Glomerular visceral epithelial cell (primary cell): Measurements from ENCODE around the gene MBD3L5.
"Not testable (repeated sequence)": the region's sequence is repeated elsewhere in the genome, so short reads cannot be mapped to it uniquely, and the experiment has no call there.

Source experiments
- DNase-seq: peaks from one replicate; pipeline ENCODE4 v3.0.0-alpha.2; 2016; ENCODE audit errors: extremely low spot score

Gene MBD3L5

DNA sequence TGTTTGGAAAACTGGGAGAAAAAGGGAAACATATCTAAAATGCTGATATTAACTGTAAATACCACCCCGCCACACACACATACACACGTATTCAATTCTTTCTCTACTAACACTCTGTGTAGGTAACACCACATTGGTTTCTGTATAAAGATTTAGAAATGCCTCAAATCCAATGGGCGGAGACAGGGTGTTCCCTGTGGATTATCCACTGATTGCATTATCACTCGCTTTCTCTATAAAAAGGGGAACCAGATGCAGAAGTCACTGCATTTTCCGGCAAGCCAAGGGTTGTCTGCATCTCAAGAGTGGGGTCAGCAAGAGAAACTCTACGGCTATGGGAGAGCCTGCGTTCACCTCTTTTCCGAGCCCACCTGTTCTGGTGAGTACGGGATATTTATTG is at the start of gene MBD3L5:
MBD3L5 (plus strand) TSS at position 301 of the 400 bp plus-strand sequence; CDS start at position 335, 34 bp downstream.
- not testable (repeated sequence) for DNase-seq

DNA sequence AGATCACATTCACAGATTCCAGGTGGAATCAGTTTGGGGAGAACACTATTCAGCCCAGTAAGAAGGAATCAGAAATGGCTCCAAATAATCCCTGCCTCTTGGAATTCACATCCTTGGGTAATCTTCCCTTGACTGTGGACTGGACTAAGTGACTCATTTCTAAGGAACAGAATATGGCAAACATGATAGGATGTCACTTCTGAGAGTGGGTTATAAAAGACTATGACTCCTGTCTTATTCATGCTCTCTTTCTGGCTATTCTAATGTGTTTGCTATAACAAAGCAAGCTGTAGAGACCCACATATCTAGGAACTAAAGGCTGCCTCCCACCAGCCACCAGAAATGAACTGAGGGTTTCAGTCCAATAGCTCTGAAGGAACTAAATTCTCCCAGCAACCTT is 46.9 kb upstream of the MBD3L5 start:
- no peak for DNase-seq

DNA sequence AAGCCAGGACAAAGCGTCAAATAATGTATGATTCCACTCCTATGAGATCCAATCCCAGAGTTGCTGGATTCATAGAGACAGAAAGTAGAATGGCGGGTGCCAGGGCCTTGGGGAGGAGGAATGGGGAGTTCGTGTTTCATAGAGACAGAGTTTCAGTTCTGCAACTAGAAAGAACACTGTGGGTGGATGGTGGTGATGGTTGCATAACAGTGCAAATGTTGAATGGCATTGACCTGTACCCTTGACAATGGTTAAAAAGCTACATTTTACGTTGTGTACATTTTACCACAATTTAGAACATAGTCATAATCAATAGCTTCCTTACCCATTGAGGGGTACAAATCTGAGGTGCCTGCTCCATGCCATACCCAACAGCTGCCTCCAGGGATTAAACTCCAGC is 42.5 kb upstream of the MBD3L5 start:
- no peak for DNase-seq

DNA sequence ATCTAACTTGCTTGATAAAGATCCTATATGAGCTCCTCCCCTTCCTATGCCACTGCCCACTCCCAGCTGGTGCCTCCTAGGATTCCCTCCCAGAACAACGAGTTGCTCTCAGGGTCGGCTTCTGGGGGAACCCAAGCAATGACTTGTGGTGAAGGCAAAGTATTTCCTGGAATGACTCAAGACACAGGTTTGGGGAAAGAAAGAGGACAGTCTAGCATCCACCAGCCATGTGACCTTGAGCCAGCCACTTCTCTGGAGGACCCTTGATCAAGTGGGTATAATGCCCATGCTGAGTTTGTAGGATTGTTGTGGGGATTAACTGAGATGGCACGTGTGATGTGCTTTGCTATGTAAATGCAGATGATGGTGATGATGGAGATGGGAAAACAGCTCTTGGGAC is 42.1 kb upstream of the MBD3L5 start:
- no peak for DNase-seq

DNA sequence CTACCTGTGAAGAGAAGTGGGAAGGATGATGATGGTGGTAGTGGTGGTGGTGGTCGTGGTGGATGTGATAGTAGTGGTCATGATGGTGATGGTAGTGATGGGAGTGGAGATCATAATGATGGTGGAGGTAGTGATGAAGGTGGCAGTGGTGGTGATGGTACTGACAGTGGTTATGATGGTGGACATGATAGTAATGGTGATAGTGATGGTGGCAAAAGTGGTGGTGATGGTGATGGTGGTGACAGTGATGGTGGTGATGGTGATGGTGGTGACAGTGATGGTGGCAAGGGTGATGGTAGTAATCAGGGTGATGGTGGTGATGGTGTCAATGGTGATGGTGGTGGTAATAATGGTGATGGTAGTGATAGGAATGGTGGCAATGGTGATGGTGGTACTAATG is 35.3 kb upstream of the MBD3L5 start:
- DNase-seq, result no peak

DNA sequence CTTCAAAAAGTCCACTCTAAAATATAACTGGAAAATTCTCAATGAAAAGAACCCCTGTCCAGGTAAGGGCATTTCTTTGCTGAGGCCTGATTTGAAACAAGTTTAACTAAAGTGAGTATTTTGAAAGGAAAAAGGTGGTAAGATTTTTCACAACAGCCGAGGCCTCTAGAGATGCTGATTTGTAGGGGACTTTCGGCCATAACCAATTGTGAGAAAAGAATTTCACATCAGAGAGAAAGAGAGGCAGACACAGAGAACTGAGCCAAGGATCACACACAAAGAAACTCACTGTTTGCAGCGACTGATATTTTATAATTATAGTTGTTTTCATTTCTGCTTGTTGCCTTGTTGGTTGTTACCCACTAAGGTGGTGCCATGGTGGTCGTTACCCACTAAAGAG is 33.6 kb upstream of the MBD3L5 start:
- DNase-seq, result no peak

DNA sequence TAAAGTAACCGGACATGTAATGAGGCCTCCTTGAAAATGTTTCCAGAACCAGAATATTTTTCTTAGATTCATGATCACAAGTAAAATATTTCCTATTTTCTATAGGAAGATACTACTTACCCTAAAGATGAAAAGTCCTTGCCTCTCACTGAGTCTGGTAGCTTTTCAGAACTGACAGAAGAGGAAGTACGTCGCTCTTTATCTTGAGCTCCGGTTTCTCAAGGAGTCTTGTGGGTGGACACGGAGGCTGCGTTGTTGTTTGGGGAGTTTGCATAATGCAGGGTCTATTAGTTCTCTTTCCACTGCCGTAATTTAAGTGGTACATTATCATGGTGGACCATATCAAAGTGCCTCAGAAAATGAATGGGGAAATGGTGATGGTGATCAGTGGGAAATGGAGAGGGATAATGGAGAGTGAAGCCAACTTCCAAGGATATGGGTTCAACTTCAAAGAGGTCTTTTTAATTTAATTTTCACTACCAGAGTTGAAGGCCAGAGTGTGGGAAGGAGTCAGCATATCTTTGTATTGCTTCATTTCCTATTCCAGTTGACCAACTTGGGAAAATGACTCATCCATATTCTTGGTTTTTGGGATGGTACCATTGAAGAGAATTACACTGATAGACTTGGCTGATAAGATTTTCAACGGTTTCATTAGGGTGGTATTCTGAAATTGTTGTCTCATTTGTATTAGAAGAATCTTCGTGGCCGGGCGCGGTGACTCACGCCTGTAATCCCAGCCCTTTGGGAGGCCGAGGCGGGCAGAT is 32.5 kb upstream of the MBD3L5 start:
- DNase-seq, result no peak

DNA sequence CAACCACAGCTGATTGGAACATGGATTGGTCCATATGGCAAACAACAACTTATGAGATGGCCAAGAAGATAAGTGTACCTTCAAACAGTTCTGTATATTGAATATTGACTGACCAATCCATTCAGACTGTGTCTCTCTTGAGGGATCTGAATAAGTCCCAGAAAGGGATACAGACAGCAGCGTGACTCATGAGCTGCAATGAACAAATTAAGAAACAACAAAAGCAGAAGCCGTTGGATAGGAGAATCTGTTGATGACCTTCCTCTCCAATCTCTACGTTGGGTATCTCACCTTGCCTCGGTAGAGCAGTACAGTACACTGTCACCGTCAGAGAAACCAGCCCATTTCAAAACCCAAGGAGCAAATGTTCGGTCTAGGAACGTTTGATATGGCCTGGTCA is 30.4 kb upstream of the MBD3L5 start:
- DNase-seq, result no peak

DNA sequence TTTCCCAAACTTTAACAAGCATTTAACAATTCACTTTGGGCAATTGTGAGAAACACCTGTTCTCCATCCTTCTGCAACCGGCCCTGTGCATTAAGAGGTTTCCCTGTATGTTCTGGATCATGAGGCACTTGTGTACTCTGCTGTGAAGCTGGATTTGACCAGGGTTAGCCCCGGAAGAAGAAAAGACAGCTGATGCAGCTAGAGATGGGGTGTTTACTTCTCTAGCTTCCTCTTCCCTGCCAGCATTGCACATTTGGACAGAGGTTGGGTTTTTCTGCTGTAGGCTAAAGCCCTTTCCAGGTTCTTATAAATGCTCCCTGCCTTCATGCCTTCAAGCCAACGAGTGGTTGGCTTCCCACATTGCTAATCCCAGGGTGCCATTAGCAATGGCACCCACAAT is 30.0 kb upstream of the MBD3L5 start:
- DNase-seq, result no peak

DNA sequence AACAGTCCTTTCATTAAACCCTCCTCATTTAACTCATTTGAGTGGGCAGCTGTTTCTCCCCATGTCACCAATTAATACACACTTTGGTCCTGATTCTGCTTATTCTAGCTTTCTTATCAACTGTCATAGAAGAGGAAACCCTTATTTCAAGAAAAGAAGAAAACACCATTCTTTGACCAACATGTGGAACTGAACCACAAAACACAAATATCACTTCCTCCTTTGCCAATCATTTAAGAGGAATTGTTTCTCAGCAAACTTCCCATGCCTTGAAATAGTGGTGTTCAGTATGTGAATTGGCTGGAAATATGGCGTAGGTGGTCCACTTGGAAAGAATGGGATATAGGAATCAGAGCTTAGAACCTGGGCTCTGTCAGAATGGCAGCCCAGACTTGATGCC is 29.6 kb upstream of the MBD3L5 start:
- no peak for DNase-seq

DNA sequence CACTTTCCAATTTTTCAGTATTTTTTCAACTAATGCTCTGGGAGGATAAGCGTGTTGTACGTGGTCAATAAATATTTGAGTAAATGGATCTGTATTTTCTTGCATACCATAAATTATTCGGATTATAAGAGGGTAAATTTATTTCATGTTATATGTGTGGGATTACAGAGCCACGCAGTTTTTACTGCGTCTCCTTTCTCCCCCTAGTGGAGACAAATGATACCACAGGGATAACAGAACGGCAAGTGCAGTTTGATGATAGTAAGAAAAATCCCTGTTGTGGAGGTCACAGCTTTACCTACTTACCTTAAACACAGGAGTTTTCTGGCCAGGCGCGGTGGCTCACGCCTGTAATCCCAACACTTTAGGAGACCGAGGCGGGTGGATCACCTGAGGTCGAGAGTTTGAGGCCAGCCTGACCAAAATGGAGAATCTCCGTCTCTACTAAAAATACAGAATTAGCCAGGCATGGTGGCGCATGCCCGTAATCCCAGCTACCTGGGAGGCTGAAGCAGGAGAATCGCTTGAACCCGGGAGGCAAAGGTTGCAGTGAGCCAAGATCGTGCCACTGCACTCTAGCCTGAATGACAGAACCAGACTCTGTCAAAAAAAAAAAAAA is 26.0 kb upstream of the MBD3L5 start:
- DNase-seq, result peak; percentile 58

DNA sequence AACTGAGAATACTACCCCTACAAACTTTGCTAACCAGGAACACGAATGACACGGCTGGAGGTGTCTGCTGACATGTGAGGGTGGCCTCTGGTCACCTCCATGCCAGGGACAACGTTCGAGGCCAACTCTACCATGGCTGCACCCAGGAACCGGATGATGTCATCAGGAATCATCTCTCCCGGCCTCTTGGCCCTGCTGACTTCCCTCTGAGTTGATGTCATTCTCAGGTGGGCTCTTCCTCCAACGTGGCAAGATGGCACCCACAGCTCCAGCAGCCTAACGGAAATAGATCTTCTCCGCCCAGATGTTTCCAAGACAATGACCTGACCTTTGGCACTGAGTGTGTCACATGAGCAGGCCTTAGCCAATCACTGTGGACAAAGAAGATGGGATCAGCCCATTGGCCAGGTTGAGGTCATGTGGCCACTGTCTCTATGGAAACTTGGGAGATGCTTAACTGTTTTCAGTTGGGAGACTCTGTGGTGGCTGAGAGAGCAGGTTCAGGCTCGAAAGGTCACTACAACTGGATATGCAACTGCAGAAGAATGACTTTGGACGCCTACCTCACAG is 24.2 kb upstream of the MBD3L5 start:
- DNase-seq, result no peak

DNA sequence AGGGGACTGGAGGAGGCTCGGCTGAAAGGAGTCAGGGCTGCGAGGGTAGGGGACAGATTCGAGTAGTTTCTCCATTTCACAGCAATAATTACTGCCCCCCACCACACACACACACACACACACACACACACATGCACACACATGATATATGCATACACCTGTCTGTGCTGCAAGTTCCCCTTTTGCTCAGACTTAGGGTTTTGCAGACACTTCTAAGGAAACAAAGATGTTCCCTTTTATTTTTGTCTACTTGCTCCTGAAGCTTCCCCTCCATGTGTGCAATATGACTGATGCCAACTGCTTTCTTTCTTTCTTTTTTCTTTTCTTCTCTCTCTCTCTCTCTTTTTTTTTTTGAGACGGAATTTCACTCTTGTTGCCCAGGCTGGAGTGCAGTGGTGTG is 22.5 kb upstream of the MBD3L5 start:
- DNase-seq, result no peak

DNA sequence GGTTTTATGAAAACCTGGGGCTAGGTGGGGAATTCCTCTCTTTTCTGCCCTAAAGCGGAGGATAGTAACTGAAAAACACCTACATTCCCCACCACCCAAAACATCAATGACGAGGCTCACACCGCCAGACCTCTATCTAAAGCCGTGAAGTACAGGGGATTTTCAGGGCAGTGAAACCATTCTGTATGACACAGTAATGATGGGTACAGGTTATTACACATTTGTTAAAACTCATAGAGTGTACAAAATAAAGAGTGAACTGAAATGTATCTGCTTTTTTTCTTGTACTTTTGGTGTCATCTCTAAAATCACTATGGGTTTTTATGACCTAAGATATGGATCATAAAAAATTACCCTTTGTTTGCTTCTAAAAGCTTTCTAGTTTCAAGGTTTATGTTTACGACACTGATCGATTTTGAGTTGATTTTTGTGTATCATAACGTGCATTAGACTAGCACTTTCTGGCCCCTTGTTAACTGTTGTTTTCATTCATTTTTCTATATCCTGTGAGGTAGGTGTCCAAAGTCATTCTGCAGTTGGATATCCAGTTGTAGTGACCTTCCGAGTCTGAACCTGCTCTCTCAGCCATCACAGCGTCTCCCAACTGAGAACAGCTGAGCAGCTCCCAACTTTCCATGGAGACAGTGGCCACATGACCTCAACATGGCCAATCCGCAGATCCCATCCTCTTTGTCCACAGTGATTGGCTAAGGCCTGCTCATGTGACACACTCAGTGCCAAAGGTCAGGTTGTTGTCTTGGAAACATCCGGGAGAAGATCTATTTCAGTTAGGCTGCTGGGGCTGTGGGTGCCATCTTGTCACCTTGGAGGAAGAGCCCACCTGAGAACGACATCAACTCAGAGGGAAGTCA is 19.4 kb upstream of the MBD3L5 start:
- no peak for DNase-seq

DNA sequence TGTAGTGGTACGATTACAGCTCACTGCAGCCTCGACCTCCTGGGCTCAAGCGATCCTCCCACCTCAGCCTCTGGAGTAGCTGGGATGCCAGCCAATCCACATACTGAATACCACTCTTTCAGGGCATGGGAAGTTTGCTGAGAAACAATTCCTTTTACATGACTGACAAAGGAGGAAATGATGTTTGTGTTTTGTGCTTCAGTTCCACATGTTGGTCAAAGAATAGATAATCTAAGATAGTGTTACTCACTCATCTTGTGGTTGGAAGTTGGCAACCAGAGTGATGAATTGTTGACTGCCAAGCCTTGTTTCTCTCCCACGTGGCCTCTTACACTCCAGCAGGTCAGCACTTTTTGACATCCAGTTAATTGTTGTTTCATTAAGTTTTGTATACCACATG is 16.7 kb upstream of the MBD3L5 start:
- peak; percentile 66 for DNase-seq

DNA sequence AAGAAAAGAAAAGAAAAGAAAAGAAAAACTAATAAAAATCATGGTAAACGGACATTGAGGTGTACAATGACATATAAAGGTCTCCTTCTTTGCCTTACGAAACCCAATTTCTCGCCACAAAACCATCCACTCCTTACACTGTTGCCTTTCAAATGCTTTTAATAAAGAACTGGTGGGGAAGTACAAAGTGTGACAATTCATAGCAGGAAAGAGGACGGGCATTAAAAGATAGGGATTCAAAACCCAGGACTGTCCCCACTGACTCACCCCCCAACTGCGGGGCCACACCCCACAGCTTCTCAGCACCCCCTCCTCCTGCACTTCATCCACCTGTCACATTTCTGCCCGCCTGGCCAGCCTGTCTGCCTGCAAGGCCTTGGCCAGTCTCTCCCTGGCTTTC is 11.6 kb upstream of the MBD3L5 start:
- no peak for DNase-seq

DNA sequence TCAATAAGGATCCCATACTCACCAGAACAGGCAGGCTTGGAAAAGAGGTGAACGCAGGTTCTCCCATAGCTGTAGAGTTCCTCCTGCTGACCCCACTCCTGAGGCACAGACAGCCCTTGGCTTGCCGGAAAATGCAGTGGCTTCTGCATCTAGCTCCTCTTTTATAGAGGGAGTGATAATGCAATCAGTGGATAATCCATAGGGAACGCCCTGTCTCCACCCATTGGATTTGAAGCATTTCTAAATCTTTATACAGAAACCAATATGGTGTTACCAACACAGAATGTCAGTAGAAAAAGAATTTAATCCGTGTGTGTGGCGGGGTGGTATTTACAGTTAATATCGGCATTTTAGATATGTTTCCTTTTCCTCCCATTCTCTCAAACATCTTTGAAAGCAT is 9.0 kb upstream of the MBD3L5 start, which contains the start of gene MBD3L2B:
MBD3L2B (minus strand) TSS at position 101 of the 400 bp plus-strand sequence; CDS start at position 67, 34 bp downstream.
- DNase-seq, result not testable (repeated sequence)

DNA sequence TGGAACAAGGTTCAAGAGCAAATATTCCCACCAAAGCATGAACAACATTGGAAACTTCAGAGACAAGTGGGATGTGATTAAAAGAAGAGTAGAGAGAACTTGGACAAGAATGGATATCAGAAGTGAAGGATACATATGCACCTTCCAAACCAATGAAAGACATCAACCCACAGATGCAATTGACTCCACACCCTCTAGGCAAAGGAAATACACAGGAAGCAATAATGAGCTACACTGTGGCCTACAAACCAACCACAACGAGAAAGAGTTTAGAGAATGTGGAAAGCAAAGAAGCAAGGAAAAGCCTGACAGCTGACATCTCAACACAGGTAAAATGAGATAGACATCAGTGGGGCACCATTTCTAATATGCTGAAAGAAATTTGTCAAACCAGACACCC is 1.6 kb upstream of the MBD3L5 start:
- not testable (repeated sequence) for DNase-seq

DNA sequence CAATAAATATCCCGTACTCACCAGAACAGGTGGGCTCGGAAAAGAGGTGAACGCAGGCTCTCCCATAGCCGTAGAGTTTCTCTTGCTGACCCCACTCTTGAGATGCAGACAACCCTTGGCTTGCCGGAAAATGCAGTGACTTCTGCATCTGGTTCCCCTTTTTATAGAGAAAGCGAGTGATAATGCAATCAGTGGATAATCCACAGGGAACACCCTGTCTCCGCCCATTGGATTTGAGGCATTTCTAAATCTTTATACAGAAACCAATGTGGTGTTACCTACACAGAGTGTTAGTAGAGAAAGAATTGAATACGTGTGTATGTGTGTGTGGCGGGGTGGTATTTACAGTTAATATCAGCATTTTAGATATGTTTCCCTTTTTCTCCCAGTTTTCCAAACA is 9.7 kb downstream of the MBD3L5 start, which contains the start of gene MBD3L4:
MBD3L4 (minus strand) TSS at position 101 of the 400 bp plus-strand sequence; CDS start at position 66, 35 bp downstream.
- not testable (repeated sequence) for DNase-seq

DNA sequence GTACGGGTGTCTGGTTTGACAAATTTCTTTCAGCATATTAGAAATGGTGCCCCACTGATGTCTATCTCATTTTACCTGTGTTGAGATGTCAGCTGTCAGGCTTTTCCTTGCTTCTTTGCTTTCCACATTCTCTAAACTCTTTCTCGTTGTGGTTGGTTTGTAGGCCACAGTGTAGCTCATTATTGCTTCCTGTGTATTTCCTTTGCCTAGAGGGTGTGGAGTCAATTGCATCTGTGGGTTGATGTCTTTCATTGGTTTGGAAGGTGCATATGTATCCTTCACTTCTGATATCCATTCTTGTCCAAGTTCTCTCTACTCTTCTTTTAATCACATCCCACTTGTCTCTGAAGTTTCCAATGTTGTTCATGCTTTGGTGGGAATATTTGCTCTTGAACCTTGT is 11.2 kb downstream of the MBD3L5 start:
- DNase-seq, result not testable (repeated sequence)

DNA sequence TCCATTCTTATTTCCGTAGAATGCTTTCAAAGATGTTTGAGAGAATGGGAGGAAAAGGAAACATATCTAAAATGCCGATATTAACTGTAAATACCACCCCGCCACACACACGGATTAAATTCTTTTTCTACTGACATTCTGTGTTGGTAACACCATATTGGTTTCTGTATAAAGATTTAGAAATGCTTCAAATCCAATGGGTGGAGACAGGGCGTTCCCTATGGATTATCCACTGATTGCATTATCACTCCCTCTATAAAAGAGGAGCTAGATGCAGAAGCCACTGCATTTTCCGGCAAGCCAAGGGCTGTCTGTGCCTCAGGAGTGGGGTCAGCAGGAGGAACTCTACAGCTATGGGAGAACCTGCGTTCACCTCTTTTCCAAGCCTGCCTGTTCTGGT is 18.6 kb downstream of the MBD3L5 start, which contains the start of gene MBD3L2:
MBD3L2 (plus strand) TSS at position 301 of the 400 bp plus-strand sequence; CDS start at position 354, 53 bp downstream.
- DNase-seq, result not testable (repeated sequence)

DNA sequence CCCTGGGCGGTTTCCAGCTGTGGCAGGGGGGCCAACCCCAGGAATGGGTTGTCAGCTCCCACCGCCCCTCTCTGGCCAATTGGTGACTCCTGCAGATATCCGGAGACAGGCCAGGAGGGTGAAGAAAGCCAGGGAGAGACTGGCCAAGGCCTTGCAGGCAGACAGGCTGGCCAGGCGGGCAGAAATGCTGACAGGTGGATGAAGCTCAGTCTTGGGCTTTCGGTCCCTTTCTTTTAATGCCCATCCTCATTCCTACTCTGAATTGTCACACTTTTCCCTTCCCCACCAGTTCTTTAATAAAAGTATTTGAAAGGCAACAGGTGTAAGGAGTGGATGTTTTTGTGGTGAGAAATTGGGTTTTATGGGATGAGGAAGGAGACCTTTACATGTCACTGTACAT is 21.0 kb downstream of the MBD3L5 start:
- DNase-seq, result not testable (repeated sequence)
